Activated CD4-positive, alpha-beta T cell treated with anti-CD3 and anti-CD28 coated beads, Interleukin-10, Interleukin-2, amounts not matched to agents 100 ng/mL and 50 ng/mL, durations not matched to agents 16 hours and 8 hours (primary cell): ENCODE results near the gene LOXL1.
"Not testable (repeated sequence)": the region's sequence is repeated elsewhere in the genome, so short reads cannot be mapped to it uniquely, and the experiment has no call there.

Experiments used
- DNase-seq: peaks from one replicate; pipeline ENCODE4 v3.0.0-alpha.2; 2020

LOXL1 gene

GRCh38 chr15:73922186-73923151 is 3.8 kb upstream of the LOXL1 start:
- no peak for DNase-seq

- no peak for DNase-seq
Measured at GRCh38 chr15:73923156-73923487, 3.1 kb upstream of the LOXL1 start.

GRCh38 chr15:73923488-73924164 is 2.6 kb upstream of the LOXL1 start:
- no peak for DNase-seq

GRCh38 chr15:73924171-73924921 is 1.9 kb upstream of the LOXL1 start:
- DNase-seq, result peak; percentile 65

GRCh38 chr15:73925848-73926218 is 429 bp upstream of the LOXL1 start:
- DNase-seq, result no peak

- peak; percentile 42 for DNase-seq
Measured at GRCh38 chr15:73927003-73927475, 777 bp downstream of the LOXL1 start.

GRCh38 chr15:73927476-73928240 is 1.4 kb downstream of the LOXL1 start:
- peak; percentile 79 for DNase-seq

GRCh38 chr15:73928241-73928579 is 1.9 kb downstream of the LOXL1 start:
- DNase-seq, result no peak

- no peak for DNase-seq
Measured at GRCh38 chr15:73928971-73929627, 2.8 kb downstream of the LOXL1 start.

GRCh38 chr15:73930371-73930770 is 4.1 kb downstream of the LOXL1 start:
- no peak for DNase-seq

GRCh38 chr15:73930790-73931281 is 4.6 kb downstream of the LOXL1 start:
- DNase-seq, result no peak

GRCh38 chr15:73931441-73931840 is 5.2 kb downstream of the LOXL1 start:
- DNase-seq, result no peak

- DNase-seq, result no peak
Measured at GRCh38 chr15:73932381-73933191, 6.3 kb downstream of the LOXL1 start.

GRCh38 chr15:73934281-73934680 is 8.0 kb downstream of the LOXL1 start:
- no peak for DNase-seq

- DNase-seq, result no peak
Measured at GRCh38 chr15:73935547-73935946, 9.3 kb downstream of the LOXL1 start.

GRCh38 chr15:73936181-73936580 is 9.9 kb downstream of the LOXL1 start:
- no peak for DNase-seq

- no peak for DNase-seq
Measured at GRCh38 chr15:73936588-73937290, 10.5 kb downstream of the LOXL1 start.

GRCh38 chr15:73937296-73937695 is 11.0 kb downstream of the LOXL1 start:
- no peak for DNase-seq

GRCh38 chr15:73937726-73938125 is 11.5 kb downstream of the LOXL1 start:
- DNase-seq, result no peak

- not testable (repeated sequence) for DNase-seq
Measured at GRCh38 chr15:73938516-73938915, 12.3 kb downstream of the LOXL1 start.
